HG02885 (cell line): ENCODE data around the gene C9orf57.
"Not testable (repeated sequence)": the region's sequence is repeated elsewhere in the genome, so short reads cannot be mapped to it uniquely, and the experiment has no call there.

Experiments used
- ATAC-seq: cut with Tn5 transposase; IDR thresholded peaks from one replicate; pipeline ENCODE4 v1.9.1; 2021; ENCODE audit warnings: mild to moderate bottlenecking; ENCODE audit not compliant: unreplicated experiment, poor library complexity

The C9orf57 gene

GRCh38 chr9:72029986-72030385 lies 30.4 kb downstream of the C9orf57 start:
- ATAC-seq, result no peak

GRCh38 chr9:72025906-72026305 lies 34.5 kb downstream of the C9orf57 start:
- no peak for ATAC-seq

GRCh38 chr9:72023596-72023995 lies 36.8 kb downstream of the C9orf57 start:
- no peak for ATAC-seq

- ATAC-seq, result no peak
Measured at GRCh38 chr9:72022841-72023240, 37.6 kb downstream of the C9orf57 start.

- no peak for ATAC-seq
Measured at GRCh38 chr9:72013292-72013760, 47.1 kb downstream of the C9orf57 start.

GRCh38 chr9:72012646-72013045 lies 47.8 kb downstream of the C9orf57 start:
- ATAC-seq, result no peak

- ATAC-seq, result not testable (repeated sequence)
Measured at GRCh38 chr9:72007726-72008125, 52.7 kb downstream of the C9orf57 start.

- ATAC-seq, result no peak
Measured at GRCh38 chr9:72006501-72006900, 53.9 kb downstream of the C9orf57 start.

GRCh38 chr9:72005451-72005850 lies 55.0 kb downstream of the C9orf57 start:
- ATAC-seq, result no peak
